Testis (tissue), 3 donors: Measurements from ENCODE around the gene B3GALT4. TPM values are rescaled to one million over a fixed set of nuclear protein-coding genes. Genes with fewer than 3 reads are reported as not detected.
"Not testable (repeated sequence)": the region's sequence is repeated elsewhere in the genome, so short reads cannot be mapped to it uniquely, and the experiment has no call there.

Experiments used
- DNase-seq: peaks from one replicate; pipeline ENCODE4 v3.0.0-alpha.2; 2019
- H3K27ac ChIP-seq, 2 donors: fragments of 200-600 bp; sonication (generic); one replicate each; pipeline ENCODE4 v1.5.1; 2019
- H3K27me3 ChIP-seq: fragments of 200-600 bp; sonication (generic); one replicate; pipeline ENCODE4 v1.5.1; 2019
- H3K36me3 ChIP-seq: fragments of 200-600 bp; sonication (generic); one replicate; pipeline ENCODE4 v1.5.1; 2017; ENCODE audit warnings: low read depth; ENCODE audit errors: missing control alignments
- H3K4me1 ChIP-seq: fragments of 200-600 bp; sonication (generic); one replicate; pipeline ENCODE4 v1.5.1; 2019
- H3K4me3 ChIP-seq, 2 donors: fragments of 200-600 bp; sonication (generic); one replicate each; pipeline ENCODE4 v1.5.1; 2017 to 2019
- H3K9me3 ChIP-seq: fragments of 200-600 bp; sonication (generic); one replicate; pipeline ENCODE4 v1.5.1; 2017
- CTCF ChIP-seq, 3 experiments: fragments of 450-650 bp in 2 of 3; fragments of 200-600 bp in 1 of 3; sonication (generic) in 1 of 3; IDR thresholded peaks; one replicate each; pipeline ENCODE4 v1.5.1; 2016 to 2019; ENCODE audit warnings: antibody characterized with exemption in 3 of 3, mild to moderate bottlenecking in 2 of 3, moderate library complexity in 1 of 3
- POLR2A ChIP-seq: fragments of 450-650 bp; IDR thresholded peaks from one replicate; pipeline ENCODE4 v1.6.1; 2017; ENCODE audit warnings: antibody characterized with exemption, mild to moderate bottlenecking, moderate library complexity
- WGBS, 2 donors: methylation state at CpG; one replicate each; pipeline ENCODE4 v1.1.5; 2018; 5-methylcytosine and 5-hydroxymethylcytosine counted together
- intact Hi-C: fragments of 100-400 bp; cut with DNase I; formaldehyde crosslinking; loops from one replicate; pipeline ENCODE4 v1.15.1; 2023; ENCODE audit warnings: low total_unique reads
- polyA plus RNA-seq: library from polyadenylated mRNA; stranded (reverse); fragments of 350-450 nt; fragmentation: Illumina TruSeq; extraction: RNeasy Lipid Tissue Mini Kit (QIAGEN cat#74804); gene quantifications from one replicate; pipeline ENCODE4 v1.2.3, GENCODE V29; 2014; ENCODE audit warnings: low read depth, low replicate concordance; ENCODE audit not compliant: insufficient read depth
- total RNA-seq, 2 donors: library from RNA; depleted of rRNA; stranded (reverse); fragments of >200 nt; gene quantifications; one replicate each; pipeline ENCODE4 v1.2.3, GENCODE V29; 2016

The B3GALT4 gene
- total and polyA plus RNA-seq, 3 donors from 2014 or later: 18.0 to 55.4 (median 18.3) TPM

- intact Hi-C loops: no loop called here
These were observed 24.2 kb upstream of the B3GALT4 start for GRCh38 chr6:33252759-33253158.

GRCh38 chr6:33254591-33254990 is 22.3 kb upstream of the B3GALT4 start:
- DNase-seq: no peak
- WGBS, 2 donors: 89 to 94% methylated on average over 4 of the region's 4 CpGs
- intact Hi-C loops: no loop called here
- Histone ChIP-seq H3K36me3 (no peaks in the 10 kb centered on the region), H3K9me3 (no peaks in the 10 kb centered on the region), H3K4me3 (no peak overlapping the region), H3K27ac (no peak overlapping the region), H3K4me1 (peaks cover 9% of the 10 kb centered on the region), H3K27me3 (no peaks in the 10 kb centered on the region)
- TF ChIP-seq CTCF (IDR thresholded peaks at IDR 0.05) (no peak), POLR2A (no peak)

More at GRCh38 chr6:33252759-33253158, 24.2 kb upstream of the B3GALT4 start:
- DNase-seq: no peak
- no peaks in the 10 kb centered on the region for H3K27me3 ChIP-seq
- H3K27ac ChIP-seq: no peak overlapping the region
- H3K9me3 ChIP-seq: no peaks in the 10 kb centered on the region
- H3K4me3 ChIP-seq: no peak overlapping the region
- H3K4me1 ChIP-seq: peaks cover 19% of the 10 kb centered on the region
- no peaks in the 10 kb centered on the region for H3K36me3 ChIP-seq
- no peak for TF ChIP-seq CTCF (IDR thresholded peaks at IDR 0.05)
- no peak for TF ChIP-seq POLR2A

- 94 to 96% methylated on average over 5 of the region's 5 CpGs for WGBS, 2 donors
- H3K36me3 ChIP-seq: no peaks in the 10 kb centered on the region
- intact Hi-C loops: no loop called here
These were observed 17.9 kb upstream of the B3GALT4 start for GRCh38 chr6:33259032-33259431.

GRCh38 chr6:33262490-33262889 is 14.4 kb upstream of the B3GALT4 start:
- H3K36me3 ChIP-seq, DNase-seq, H3K4me3 ChIP-seq, H3K9me3 ChIP-seq, H3K27me3 ChIP-seq, H3K27ac ChIP-seq, intact Hi-C loops, H3K4me1 ChIP-seq: not testable (repeated sequence)
- WGBS, 2 donors: 94 to 96% methylated on average over 3 of the region's 3 CpGs

More at GRCh38 chr6:33259032-33259431, 17.9 kb upstream of the B3GALT4 start:
- no peaks in the 10 kb centered on the region for H3K9me3 ChIP-seq
- H3K4me1 ChIP-seq: no peaks in the 10 kb centered on the region
- no peaks in the 10 kb centered on the region for H3K27me3 ChIP-seq
- H3K4me3 ChIP-seq: no peak overlapping the region
- H3K27ac ChIP-seq: no peak overlapping the region
- no peak for DNase-seq
- TF ChIP-seq POLR2A (no peak), CTCF (IDR thresholded peaks at IDR 0.05) (no peak)

GRCh38 chr6:33264015-33264414 is 12.9 kb upstream of the B3GALT4 start:
- H3K36me3 ChIP-seq: no peaks in the 10 kb centered on the region
- TF ChIP-seq POLR2A (no peak), CTCF (IDR thresholded peaks at IDR 0.05) (no peak)
- no peaks in the 10 kb centered on the region for H3K4me1 ChIP-seq
- intact Hi-C loops: no loop called here
- 86 to 96% methylated on average over 7 of the region's 7 CpGs for WGBS, 2 donors
- no peak overlapping the region for H3K27ac ChIP-seq
- no peak overlapping the region for H3K4me3 ChIP-seq
- no peak for DNase-seq
- no peaks in the 10 kb centered on the region for H3K9me3 ChIP-seq
- no peaks in the 10 kb centered on the region for H3K27me3 ChIP-seq
